Glomerular visceral epithelial cell (primary cell): ENCODE results near the gene KCTD15.
"Not testable (repeated sequence)": the region's sequence is repeated elsewhere in the genome, so short reads cannot be mapped to it uniquely, and the experiment has no call there.

Experiments
- DNase-seq: peaks from one replicate; pipeline ENCODE4 v3.0.0-alpha.2; 2016; ENCODE audit errors: extremely low spot score

The KCTD15 gene

GRCh38 chr19:33814181-33815165 lies 17.8 kb downstream of the KCTD15 start:
- no peak for DNase-seq

GRCh38 chr19:33815380-33816340 lies 19.0 kb downstream of the KCTD15 start:
- no peak for DNase-seq

- DNase-seq: no peak
Measured at GRCh38 chr19:33818411-33818810, 21.7 kb downstream of the KCTD15 start.

- not testable (repeated sequence) for DNase-seq
Measured at GRCh38 chr19:33819078-33819477, 22.4 kb downstream of the KCTD15 start.

GRCh38 chr19:33819506-33819879 lies 22.8 kb downstream of the KCTD15 start:
- DNase-seq: no peak

- no peak for DNase-seq
Measured at GRCh38 chr19:33819880-33820781, 23.5 kb downstream of the KCTD15 start.

- DNase-seq: no peak
Measured at GRCh38 chr19:33821871-33822270, 25.2 kb downstream of the KCTD15 start.

- DNase-seq: no peak
Measured at GRCh38 chr19:33823341-33823740, 26.7 kb downstream of the KCTD15 start.

GRCh38 chr19:33825556-33825955 lies 28.9 kb downstream of the KCTD15 start:
- DNase-seq: no peak

GRCh38 chr19:33826521-33826920 lies 29.9 kb downstream of the KCTD15 start:
- DNase-seq: no peak

GRCh38 chr19:33828266-33829075 lies 31.8 kb downstream of the KCTD15 start:
- DNase-seq: no peak

GRCh38 chr19:33830264-33830663 lies 33.6 kb downstream of the KCTD15 start:
- DNase-seq: no peak

- no peak for DNase-seq
Measured at GRCh38 chr19:33831825-33832224, 35.2 kb downstream of the KCTD15 start.

- no peak for DNase-seq
Measured at GRCh38 chr19:33832633-33833032, 36.0 kb downstream of the KCTD15 start.

- no peak for DNase-seq
Measured at GRCh38 chr19:33840382-33840781, 43.7 kb downstream of the KCTD15 start.

- DNase-seq: no peak
Measured at GRCh38 chr19:33840783-33841182, 44.1 kb downstream of the KCTD15 start.

- no peak for DNase-seq
Measured at GRCh38 chr19:33841685-33842084, 45.0 kb downstream of the KCTD15 start.

GRCh38 chr19:33844478-33844877 lies 47.8 kb downstream of the KCTD15 start:
- no peak for DNase-seq

- no peak for DNase-seq
Measured at GRCh38 chr19:33845498-33845897, 48.8 kb downstream of the KCTD15 start.

- no peak for DNase-seq
Measured at GRCh38 chr19:33849551-33850147, 53.0 kb downstream of the KCTD15 start.
